IMR-90 (cell line): Measurements from ENCODE around the gene CDK5RAP2.

Source experiments
- BHLHE40 ChIP-seq: fragments of 150-350 bp; IDR thresholded peaks from 2 replicates; pipeline ENCODE4 v1.6.1; 2016; ENCODE audit warnings: mild to moderate bottlenecking, low read depth, low read length
- CHD1 ChIP-seq: IDR thresholded peaks from 2 replicates; pipeline ENCODE4 v1.6.1; 2012; ENCODE audit warnings: low read depth, low read length, improper control_type of control experiment
- FOS ChIP-seq: fragments of 150-350 bp; IDR thresholded peaks from 2 replicates; pipeline ENCODE4 v1.6.1; 2016; ENCODE audit warnings: low read depth, low read length
- MAZ ChIP-seq: IDR thresholded peaks from 2 replicates; pipeline ENCODE4 v1.6.1; 2012; ENCODE audit warnings: low read depth, mild to moderate bottlenecking, low read length, improper control_type of control experiment, moderate library complexity, borderline replicate concordance
- MXI1 ChIP-seq: IDR thresholded peaks from 2 replicates; pipeline ENCODE4 v1.6.1; 2012; ENCODE audit warnings: low read depth, mild to moderate bottlenecking, low read length, moderate library complexity, borderline replicate concordance
- NFE2L2 ChIP-seq: fragments of 150-350 bp; IDR thresholded peaks from 2 replicates; pipeline ENCODE4 v1.6.1; 2016; ENCODE audit warnings: low read depth, mild to moderate bottlenecking, low read length
- POLR2A ChIP-seq: IDR thresholded peaks from 2 replicates; pipeline ENCODE4 v1.6.1; 2012; ENCODE audit warnings: mild to moderate bottlenecking, low read depth, low read length
- RAD21 ChIP-seq: IDR thresholded peaks from 2 replicates; pipeline ENCODE4 v1.6.1; 2012; ENCODE audit warnings: low read length, improper control_type of control experiment
- RCOR1 ChIP-seq: IDR thresholded peaks from 2 replicates; pipeline ENCODE4 v1.6.1; 2012; ENCODE audit warnings: mild to moderate bottlenecking, low read length, improper control_type of control experiment; ENCODE audit not compliant: insufficient replicate concordance
- RFX5 ChIP-seq: IDR thresholded peaks from 2 replicates; pipeline ENCODE4 v1.8.0; 2012; ENCODE audit warnings: low read depth, mild to moderate bottlenecking, low read length, moderate library complexity
- TF ChIP-seq, protein P1 (sequence below): fragments of 150-350 bp; IDR thresholded peaks from 2 replicates; pipeline ENCODE4 v1.6.1; 2016; ENCODE audit warnings: low read depth, mild to moderate bottlenecking, low read length, moderate library complexity, borderline replicate concordance
- TF ChIP-seq, protein P2 (sequence below): conservative IDR thresholded peaks from 2 replicates; pipeline ENCODE4 v1.5.1; 2012; ENCODE audit warnings: mild to moderate bottlenecking, low read depth, low read length, improper control_type of control experiment

DNA sequence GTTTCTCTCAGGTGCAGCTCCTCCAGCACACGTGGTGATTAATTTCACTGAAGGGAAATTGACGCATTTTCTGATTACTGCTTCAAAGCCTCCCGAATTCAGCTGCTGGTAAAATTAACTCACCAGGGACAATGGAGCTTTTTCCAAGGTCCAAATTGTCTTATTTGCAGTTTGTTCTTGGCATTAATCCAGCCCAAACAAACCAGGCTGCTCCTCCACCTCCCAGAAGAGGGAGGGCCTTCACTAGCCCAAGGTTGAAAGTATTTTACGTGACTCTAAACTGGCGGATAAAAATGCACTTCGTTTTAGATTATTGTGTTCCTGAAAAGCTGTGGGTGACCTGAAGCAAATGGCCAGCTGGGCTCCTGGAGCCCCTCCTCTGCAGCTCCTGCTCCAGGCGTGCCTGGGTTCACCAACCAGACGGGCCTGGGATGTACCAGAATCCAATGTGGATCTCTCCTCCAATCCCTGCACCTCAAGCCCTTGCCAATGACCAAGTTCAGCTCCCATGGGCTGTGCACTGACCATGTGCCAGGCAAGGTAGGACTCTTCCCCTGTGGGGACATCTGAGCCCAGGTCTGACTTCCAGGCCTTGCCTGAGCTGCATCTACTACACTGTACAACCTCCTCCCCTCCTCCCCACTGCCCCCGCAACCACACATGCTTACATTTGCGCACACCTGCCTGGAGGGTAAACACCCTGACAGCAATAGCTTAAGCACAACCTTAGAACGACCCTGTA lies 193.4 kb downstream of the CDK5RAP2 start:
- TF ChIP-seq, protein P1, sequence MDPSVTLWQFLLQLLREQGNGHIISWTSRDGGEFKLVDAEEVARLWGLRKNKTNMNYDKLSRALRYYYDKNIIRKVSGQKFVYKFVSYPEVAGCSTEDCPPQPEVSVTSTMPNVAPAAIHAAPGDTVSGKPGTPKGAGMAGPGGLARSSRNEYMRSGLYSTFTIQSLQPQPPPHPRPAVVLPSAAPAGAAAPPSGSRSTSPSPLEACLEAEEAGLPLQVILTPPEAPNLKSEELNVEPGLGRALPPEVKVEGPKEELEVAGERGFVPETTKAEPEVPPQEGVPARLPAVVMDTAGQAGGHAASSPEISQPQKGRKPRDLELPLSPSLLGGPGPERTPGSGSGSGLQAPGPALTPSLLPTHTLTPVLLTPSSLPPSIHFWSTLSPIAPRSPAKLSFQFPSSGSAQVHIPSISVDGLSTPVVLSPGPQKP, result no peak
- TF ChIP-seq POLR2A (no peak), CHD1 (no peak), NFE2L2 (no peak), RFX5 (no peak), RAD21 (no peak), MAZ (no peak), BHLHE40 (no peak), RCOR1 (no peak), MXI1 (no peak), FOS (no peak)
- TF ChIP-seq, protein P2, sequence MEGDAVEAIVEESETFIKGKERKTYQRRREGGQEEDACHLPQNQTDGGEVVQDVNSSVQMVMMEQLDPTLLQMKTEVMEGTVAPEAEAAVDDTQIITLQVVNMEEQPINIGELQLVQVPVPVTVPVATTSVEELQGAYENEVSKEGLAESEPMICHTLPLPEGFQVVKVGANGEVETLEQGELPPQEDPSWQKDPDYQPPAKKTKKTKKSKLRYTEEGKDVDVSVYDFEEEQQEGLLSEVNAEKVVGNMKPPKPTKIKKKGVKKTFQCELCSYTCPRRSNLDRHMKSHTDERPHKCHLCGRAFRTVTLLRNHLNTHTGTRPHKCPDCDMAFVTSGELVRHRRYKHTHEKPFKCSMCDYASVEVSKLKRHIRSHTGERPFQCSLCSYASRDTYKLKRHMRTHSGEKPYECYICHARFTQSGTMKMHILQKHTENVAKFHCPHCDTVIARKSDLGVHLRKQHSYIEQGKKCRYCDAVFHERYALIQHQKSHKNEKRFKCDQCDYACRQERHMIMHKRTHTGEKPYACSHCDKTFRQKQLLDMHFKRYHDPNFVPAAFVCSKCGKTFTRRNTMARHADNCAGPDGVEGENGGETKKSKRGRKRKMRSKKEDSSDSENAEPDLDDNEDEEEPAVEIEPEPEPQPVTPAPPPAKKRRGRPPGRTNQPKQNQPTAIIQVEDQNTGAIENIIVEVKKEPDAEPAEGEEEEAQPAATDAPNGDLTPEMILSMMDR, result no peak
